Thyroid gland (tissue), 4 donors: ENCODE results near the gene MAP2K4.

Source experiments
- CTCF ChIP-seq, 6 experiments: fragments of 200-600 bp in 3 of 6; fragments of 450-650 bp in 3 of 6; sonication (generic) in 3 of 6; IDR thresholded peaks; one replicate each; pipeline ENCODE4 v1.5.1; 2016 to 2019; ENCODE audit warnings: antibody characterized with exemption in 6 of 6, mild to moderate bottlenecking in 2 of 6, inconsistent platforms in 1 of 6, moderate library complexity in 1 of 6
- POLR2A ChIP-seq, 2 donors: fragments of 450-650 bp; IDR thresholded peaks; one replicate each; pipeline ENCODE4 v1.6.1; 2017; ENCODE audit warnings: antibody characterized with exemption in 2 of 2, mild to moderate bottlenecking in 2 of 2, moderate library complexity in 1 of 2

GRCh38 chr17:12068946-12069345, 48.3 kb downstream of the MAP2K4 start:
- no peak for TF ChIP-seq CTCF (IDR thresholded peaks at IDR 0.05)
- TF ChIP-seq POLR2A (IDR thresholded peaks at IDR 0.05), result no peak
